ENCODE results near the gene PLPP4.

GRCh38 chr10:120555436-120555835 lies 98.4 kb downstream of the PLPP4 start:
- no peak for TF ChIP-seq MAX (IDR thresholded peaks at IDR 0.05; ENCODE audit: low read depth, low read length)
- no peak for TF ChIP-seq CTCF (IDR thresholded peaks at IDR 0.05; ENCODE audit: low read depth, low read length)
- no peak for TF ChIP-seq POLR2A (IDR thresholded peaks at IDR 0.05; ENCODE audit: extremely low read depth, insufficient read length)
- TF ChIP-seq MYC (IDR thresholded peaks at IDR 0.05; ENCODE audit: low read depth, low read length) = no peak

All from NB4 (cell line).